Measurements from ENCODE around the gene CENPF. TPM values are rescaled to one million over a fixed set of nuclear protein-coding genes. Genes with fewer than 3 reads are reported as not detected.

Gene CENPF
- total RNA-seq, 2 donors from 2014 or later: 0.63 to 3.3 TPM

- Histone ChIP-seq H3K27me3 (no peaks in the 10 kb centered on the region), H3K36me3 (no peaks in the 10 kb centered on the region), H3K27ac (no peak overlapping the region), H3K4me1 (no peaks in the 10 kb centered on the region), H3K4me3 (no peak overlapping the region), H3K9me3 (peaks cover 0 to 9% of the 10 kb centered on the region in 2 donors)
- DNase-seq (ENCODE audit: low spot score): no peak
- no peak for TF ChIP-seq CTCF (IDR thresholded peaks at IDR 0.05)
Observed at GRCh38 chr1:214702556-214702955, 99.6 kb downstream of the CENPF start.

- no peaks in the 10 kb centered on the region for H3K27me3 ChIP-seq
Observed at GRCh38 chr1:214707306-214708087, 104.5 kb downstream of the CENPF start.

DNA sequence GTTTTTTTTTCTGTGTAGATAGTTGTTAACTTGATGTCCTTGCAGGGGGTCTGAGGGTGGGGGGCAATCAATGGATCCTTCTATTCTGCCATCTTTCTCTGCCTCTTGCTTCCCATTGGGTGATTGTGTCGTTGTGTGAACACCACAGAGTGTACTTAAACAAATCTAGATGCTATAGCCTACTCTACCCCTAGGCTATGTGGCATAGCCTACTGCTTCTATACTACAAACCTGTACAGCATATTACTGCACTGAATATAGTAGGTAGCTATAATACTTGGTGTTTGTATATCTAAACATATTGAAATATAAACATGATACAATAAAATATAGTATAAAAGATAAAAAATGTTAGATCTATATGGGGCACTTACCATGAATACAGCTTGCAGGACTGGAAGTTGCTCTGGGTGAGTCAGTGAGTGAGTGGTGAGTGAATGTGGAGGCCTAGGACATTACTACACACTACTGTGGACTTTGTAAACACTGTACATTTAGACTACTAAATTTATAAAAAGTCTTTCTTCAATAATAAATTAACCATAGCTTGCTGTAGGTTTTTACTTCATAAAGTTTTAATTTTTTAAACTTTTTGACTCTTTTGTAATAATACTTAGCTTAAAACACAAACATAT is 105.4 kb downstream of the CENPF start:
- DNase-seq (ENCODE audit: low spot score): no peak
- Histone ChIP-seq H3K4me3 (no peak overlapping the region), H3K4me1 (no peaks in the 10 kb centered on the region), H3K36me3 (no peaks in the 10 kb centered on the region), H3K27ac (no peak overlapping the region), H3K27me3 (no peaks in the 10 kb centered on the region), H3K9me3 (peaks cover 0 to 9% of the 10 kb centered on the region in 2 donors)
- TF ChIP-seq CTCF (IDR thresholded peaks at IDR 0.05): no peak

More at GRCh38 chr1:214707306-214708087, 104.5 kb downstream of the CENPF start:
- no peak for DNase-seq (ENCODE audit: low spot score)
- no peak overlapping the region for H3K27ac ChIP-seq
- no peaks in the 10 kb centered on the region for H3K36me3 ChIP-seq
- H3K9me3 ChIP-seq: peaks cover 0 to 9% of the 10 kb centered on the region in 2 donors
- no peak overlapping the region for H3K4me3 ChIP-seq
- H3K4me1 ChIP-seq: no peaks in the 10 kb centered on the region
- no peak for TF ChIP-seq CTCF (IDR thresholded peaks at IDR 0.05)

DNA sequence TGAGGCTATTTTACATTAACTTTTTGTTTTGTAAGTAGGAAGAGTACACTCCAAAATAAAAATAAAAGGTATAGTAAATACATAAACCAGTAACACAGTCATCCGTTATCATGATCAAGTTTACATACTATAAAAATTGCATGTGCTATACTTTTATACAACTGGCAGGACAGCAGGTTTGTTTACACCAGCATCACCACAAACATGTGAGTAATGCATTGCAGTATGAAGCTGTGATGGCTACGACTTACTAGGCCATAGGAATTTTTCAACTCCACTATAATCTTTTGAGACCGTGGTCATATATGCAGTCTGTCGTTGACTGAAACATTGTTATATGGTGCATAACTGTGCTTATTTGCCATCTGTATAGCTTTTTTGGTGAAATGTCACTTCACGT is 106.2 kb downstream of the CENPF start:
- no peak for DNase-seq (ENCODE audit: low spot score)
- H3K4me1 ChIP-seq: no peaks in the 10 kb centered on the region
- H3K27ac ChIP-seq: no peak overlapping the region
- H3K4me3 ChIP-seq: no peak overlapping the region
- peaks cover 0 to 9% of the 10 kb centered on the region in 2 donors for H3K9me3 ChIP-seq
- no peak for TF ChIP-seq CTCF (IDR thresholded peaks at IDR 0.05)
- no peaks in the 10 kb centered on the region for H3K27me3 ChIP-seq
- no peaks in the 10 kb centered on the region for H3K36me3 ChIP-seq

- Histone ChIP-seq H3K4me1 (no peaks in the 10 kb centered on the region), H3K4me3 (no peak overlapping the region), H3K27ac (no peak overlapping the region), H3K36me3 (no peaks in the 10 kb centered on the region), H3K27me3 (no peaks in the 10 kb centered on the region), H3K9me3 (no peaks in the 10 kb centered on the region)
- no peak for TF ChIP-seq CTCF (IDR thresholded peaks at IDR 0.05)
- no peak for DNase-seq (ENCODE audit: low spot score)
Observed at GRCh38 chr1:214712737-214713136, 109.7 kb downstream of the CENPF start.

Other genes with a start within 250 kb of the CENPF start
- 10 to 100 TPM in 1 of 2 donors, 1 to 10 TPM in 1; 8.4 to 27.2 TPM for gene PTPN14, start 51.6 kb upstream of the CENPF start, total RNA-seq